Neural crest cell (in vitro differentiated cells): ENCODE data around the gene GNG11. TPM values are rescaled to one million over a fixed set of nuclear protein-coding genes. Genes with fewer than 3 reads are reported as not detected.

ENCODE experiments used
- DNase-seq: peaks from one replicate; pipeline ENCODE4 v3.0.0; 2021; ENCODE audit warnings: low read depth, mixed read lengths, low spot score
- H3K27ac Mint-ChIP-seq: one replicate; pipeline ENCODE4 v1.8.0; 2021; ENCODE audit warnings: mild to moderate bottlenecking, mixed read lengths; ENCODE audit not compliant: unreplicated experiment
- H3K27me3 Mint-ChIP-seq: 2 replicates; pipeline ENCODE4 v1.8.0; 2021; ENCODE audit warnings: low read depth, mild to moderate bottlenecking, mixed read lengths
- H3K36me3 Mint-ChIP-seq: 2 replicates; pipeline ENCODE4 v1.8.0; 2021; ENCODE audit warnings: low read depth, mild to moderate bottlenecking, mixed read lengths
- H3K4me1 Mint-ChIP-seq: 2 replicates; pipeline ENCODE4 v1.8.0; 2021; ENCODE audit warnings: mixed read lengths
- H3K4me3 Mint-ChIP-seq: one replicate; pipeline ENCODE4 v1.8.0; 2021; ENCODE audit warnings: mild to moderate bottlenecking, mixed read lengths
- H3K9me3 Mint-ChIP-seq: 2 replicates; pipeline ENCODE4 v1.8.0; 2021; ENCODE audit warnings: mixed read lengths
- total RNA-seq: library from RNA; stranded (reverse); gene quantifications from 2 replicates; pipeline ENCODE4 v1.2.1, GENCODE V29; 2021
- TF ChIP-seq, protein P1 (sequence below): fragments of 200-600 bp; sonication (generic); conservative IDR thresholded peaks from 2 replicates; pipeline ENCODE4 v1.5.0; 2021; ENCODE audit warnings: antibody characterized with exemption, mild to moderate bottlenecking

Gene GNG11
- total RNA-seq, 1 donor from 2014 or later, result 8.9 TPM

DNA sequence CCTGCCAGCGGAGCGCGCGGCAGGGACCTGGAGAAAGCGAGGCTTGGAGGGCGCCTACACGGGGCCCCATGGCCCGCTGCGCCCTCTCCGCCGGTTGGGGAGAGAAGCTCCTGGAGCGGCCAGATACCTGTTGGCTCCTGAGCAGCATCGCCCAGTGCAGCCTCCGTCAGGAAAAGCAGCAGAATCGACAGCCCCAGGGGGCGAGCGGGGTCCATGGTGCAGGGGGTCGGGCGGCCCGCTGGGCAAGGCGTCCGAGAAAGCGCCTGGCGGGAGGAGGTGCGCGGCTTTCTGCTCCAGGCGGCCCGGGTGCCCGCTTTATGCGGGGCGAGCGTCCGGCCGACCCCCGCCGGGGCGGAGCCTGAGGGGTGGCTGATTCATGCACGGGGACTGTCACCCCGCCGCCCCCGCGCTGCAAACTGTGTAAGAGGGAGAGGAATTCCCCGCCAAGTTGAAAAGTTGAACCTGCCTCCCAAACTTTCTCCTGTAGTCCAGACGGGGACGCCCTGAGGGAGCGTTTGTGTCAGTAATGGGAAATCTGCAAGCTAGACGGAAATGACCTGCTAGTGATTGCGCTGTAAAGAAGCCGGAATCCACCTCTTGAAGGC is 31.0 kb upstream of the GNG11 start, which contains the start of gene TFPI2:
TSS of gene TFPI2 (minus strand) at position 290 of the 605 bp plus-strand sequence. CDS start at position 215, 75 bp downstream.
- peak within 1 kb of the TSS; percentile 36 for H3K27ac Mint-ChIP-seq
- no peaks in the 10 kb centered on the region for H3K36me3 Mint-ChIP-seq
- no peaks in the 10 kb centered on the region for H3K9me3 Mint-ChIP-seq

DNA sequence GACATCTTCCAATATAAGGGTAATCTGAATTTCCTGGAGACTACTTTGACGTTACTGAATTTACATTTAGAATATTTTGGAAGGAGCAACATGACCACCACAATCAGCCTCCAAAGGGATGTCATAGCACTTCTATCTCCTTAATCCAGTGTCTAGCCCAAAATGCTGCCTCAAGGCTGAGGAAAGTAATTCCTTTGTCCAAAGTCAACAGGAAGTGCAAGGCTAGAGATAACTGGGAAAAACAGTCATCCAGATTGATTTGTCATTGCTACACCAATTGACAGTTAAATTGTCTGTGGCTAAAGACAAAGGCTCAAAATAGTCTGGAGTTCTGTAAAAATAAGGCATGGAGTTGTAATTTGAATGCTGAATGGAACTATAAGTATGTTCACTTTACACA is 27.1 kb upstream of the GNG11 start:
- no peaks in the 10 kb centered on the region for H3K36me3 Mint-ChIP-seq
- no peaks in the 10 kb centered on the region for H3K9me3 Mint-ChIP-seq
- DNase-seq, result no peak

More for the DNA sequence above, 31.0 kb upstream of the GNG11 start, which contains the start of gene TFPI2:
- TF ChIP-seq, protein P1, sequence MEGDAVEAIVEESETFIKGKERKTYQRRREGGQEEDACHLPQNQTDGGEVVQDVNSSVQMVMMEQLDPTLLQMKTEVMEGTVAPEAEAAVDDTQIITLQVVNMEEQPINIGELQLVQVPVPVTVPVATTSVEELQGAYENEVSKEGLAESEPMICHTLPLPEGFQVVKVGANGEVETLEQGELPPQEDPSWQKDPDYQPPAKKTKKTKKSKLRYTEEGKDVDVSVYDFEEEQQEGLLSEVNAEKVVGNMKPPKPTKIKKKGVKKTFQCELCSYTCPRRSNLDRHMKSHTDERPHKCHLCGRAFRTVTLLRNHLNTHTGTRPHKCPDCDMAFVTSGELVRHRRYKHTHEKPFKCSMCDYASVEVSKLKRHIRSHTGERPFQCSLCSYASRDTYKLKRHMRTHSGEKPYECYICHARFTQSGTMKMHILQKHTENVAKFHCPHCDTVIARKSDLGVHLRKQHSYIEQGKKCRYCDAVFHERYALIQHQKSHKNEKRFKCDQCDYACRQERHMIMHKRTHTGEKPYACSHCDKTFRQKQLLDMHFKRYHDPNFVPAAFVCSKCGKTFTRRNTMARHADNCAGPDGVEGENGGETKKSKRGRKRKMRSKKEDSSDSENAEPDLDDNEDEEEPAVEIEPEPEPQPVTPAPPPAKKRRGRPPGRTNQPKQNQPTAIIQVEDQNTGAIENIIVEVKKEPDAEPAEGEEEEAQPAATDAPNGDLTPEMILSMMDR, result no peak
- Mint-ChIP-seq H3K4me1 (peaks cover 11% of the 10 kb centered on the region), H3K4me3 (peak within 1 kb of the TSS; percentile 98), H3K27me3 (peaks cover 48% of the 10 kb centered on the region)
- DNase-seq, result peak; percentile 27

DNA sequence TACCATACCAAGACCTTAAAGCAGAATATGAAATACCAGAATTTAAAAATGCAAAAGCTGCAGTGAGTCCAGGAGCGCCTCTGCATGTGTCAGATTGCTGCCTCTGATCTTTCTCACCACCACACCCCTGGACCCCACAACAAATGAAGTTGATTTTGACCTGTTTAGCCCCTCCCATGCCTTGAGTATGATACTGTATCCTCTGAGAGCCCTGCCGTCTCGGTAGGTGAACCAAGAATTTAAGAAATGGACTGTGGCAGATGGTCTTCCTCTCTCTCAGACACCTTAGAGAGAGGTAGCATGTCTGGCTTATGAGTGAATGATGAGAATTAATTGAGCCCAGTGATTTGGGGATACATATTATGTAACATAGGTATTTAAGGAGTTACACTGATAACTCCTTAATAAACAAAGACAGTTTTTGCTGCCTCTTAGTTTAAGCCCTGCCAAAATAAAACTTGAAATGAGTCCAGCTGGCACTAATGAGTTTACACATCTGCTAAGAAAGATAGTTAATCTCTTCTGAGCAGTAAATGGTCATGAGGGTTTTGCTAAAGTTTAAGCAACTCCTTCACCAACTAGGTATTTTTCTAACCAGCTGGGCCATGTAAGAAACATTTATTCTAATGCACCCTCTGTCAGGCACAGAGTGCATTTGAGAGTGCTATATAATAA is 26.4 kb upstream of the GNG11 start:
- TF ChIP-seq, protein P1, result no peak
- Mint-ChIP-seq H3K9me3 (no peaks in the 10 kb centered on the region), H3K36me3 (no peaks in the 10 kb centered on the region), H3K4me3 (peak overlapping the region; percentile 29), H3K27me3 (peaks cover 23% of the 10 kb centered on the region), H3K27ac (no peak overlapping the region), H3K4me1 (peaks cover 5% of the 10 kb centered on the region)
- no peak for DNase-seq

More for the DNA sequence above, 27.1 kb upstream of the GNG11 start:
- Mint-ChIP-seq H3K27me3 (peaks cover 30% of the 10 kb centered on the region), H3K4me3 (no peak overlapping the region), H3K27ac (no peak overlapping the region), H3K4me1 (peaks cover 11% of the 10 kb centered on the region)
- TF ChIP-seq, protein P1, result no peak

DNA sequence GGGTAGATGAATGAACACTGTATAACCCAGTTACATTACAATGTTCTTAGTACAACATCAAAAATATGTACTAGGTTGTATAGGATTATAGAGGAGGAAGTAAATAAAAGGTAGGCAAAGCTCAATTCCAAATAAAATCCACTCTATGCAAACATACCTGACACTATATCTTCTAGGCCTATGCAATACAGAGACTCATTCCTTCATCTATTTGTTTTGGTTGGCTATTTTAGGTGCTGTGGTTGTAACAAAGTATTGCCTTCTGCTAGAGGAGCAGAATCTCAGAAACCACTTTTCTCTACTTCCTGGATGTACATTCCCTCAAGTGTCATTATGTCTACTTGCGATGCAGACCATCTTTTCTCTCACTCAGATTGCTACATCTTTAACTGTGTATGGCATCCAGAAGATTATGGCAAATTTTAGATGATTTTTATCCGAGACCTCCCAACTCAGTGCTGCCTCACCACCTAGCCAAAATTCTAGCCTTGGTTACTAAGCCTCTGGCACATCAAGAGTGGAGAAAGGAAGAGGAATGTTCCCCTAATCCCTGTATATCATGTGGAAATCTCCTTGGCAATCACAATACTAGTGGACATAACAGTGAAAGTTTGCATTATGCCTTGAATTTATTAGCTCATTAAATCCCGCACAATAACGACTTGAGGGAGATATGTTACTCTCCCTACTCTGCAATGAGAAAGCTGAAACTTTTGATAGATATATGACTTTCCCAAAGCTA is 25.5 kb upstream of the GNG11 start:
- H3K4me1 Mint-ChIP-seq, result peaks cover under 1% of the 10 kb centered on the region
- H3K9me3 Mint-ChIP-seq, result no peaks in the 10 kb centered on the region
- no peaks in the 10 kb centered on the region for H3K36me3 Mint-ChIP-seq
- TF ChIP-seq, protein P1, result no peak
- no peak overlapping the region for H3K4me3 Mint-ChIP-seq
- H3K27me3 Mint-ChIP-seq, result peaks cover 16% of the 10 kb centered on the region
- DNase-seq, result no peak
- no peak overlapping the region for H3K27ac Mint-ChIP-seq

DNA sequence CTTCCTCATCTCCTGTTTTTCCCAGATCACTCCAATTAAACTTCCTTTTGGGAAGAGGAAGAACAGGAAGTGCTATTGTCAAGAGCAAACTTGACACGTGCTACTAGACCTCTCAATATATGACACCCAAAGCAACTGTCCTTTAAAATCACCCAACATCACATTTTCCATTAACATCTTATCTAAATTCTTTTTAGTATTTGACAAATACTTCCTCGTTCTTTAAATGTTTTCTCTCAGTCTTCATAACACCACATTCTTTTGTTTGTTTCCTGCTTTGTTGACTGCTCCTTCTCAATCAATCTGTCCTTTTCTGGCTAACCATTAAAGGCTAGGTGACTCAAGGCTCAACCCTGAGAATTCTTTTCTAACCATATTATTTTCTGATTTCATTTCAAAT is 23.9 kb upstream of the GNG11 start:
- H3K27me3 Mint-ChIP-seq, result peaks cover 3% of the 10 kb centered on the region
- TF ChIP-seq, protein P1, result no peak
- H3K27ac Mint-ChIP-seq, result no peak overlapping the region
- no peaks in the 10 kb centered on the region for H3K4me1 Mint-ChIP-seq
- no peaks in the 10 kb centered on the region for H3K9me3 Mint-ChIP-seq
- H3K4me3 Mint-ChIP-seq, result no peak overlapping the region
- H3K36me3 Mint-ChIP-seq, result no peaks in the 10 kb centered on the region
- DNase-seq, result no peak
